HFFc6 (cell line): ENCODE results near the gene SH3GL1. TPM values are rescaled to one million over a fixed set of nuclear protein-coding genes. Genes with fewer than 3 reads are reported as not detected.

Experiments used
- DNase-seq: peaks from one replicate; pipeline ENCODE4 v3.0.0-alpha.2; 2018
- H3K27ac Mint-ChIP-seq: 2 replicates; pipeline ENCODE4 v1.8.0; 2020; ENCODE audit warnings: mild to moderate bottlenecking, mixed read lengths
- H3K27me3 Mint-ChIP-seq: 2 replicates; pipeline ENCODE4 v1.8.0; 2021; ENCODE audit warnings: mild to moderate bottlenecking, moderate library complexity, mixed read lengths; ENCODE audit not compliant: insufficient read depth
- H3K36me3 Mint-ChIP-seq: 2 replicates; pipeline ENCODE4 v1.8.0; 2021; ENCODE audit warnings: low read depth, mixed read lengths
- H3K4me1 Mint-ChIP-seq: 2 replicates; pipeline ENCODE4 v1.8.0; 2020; ENCODE audit warnings: low read depth, mixed read lengths
- H3K4me3 Mint-ChIP-seq: 2 replicates; pipeline ENCODE4 v1.8.0; 2020; ENCODE audit warnings: mild to moderate bottlenecking, moderate library complexity, mixed read lengths
- H3K9me3 Mint-ChIP-seq: 2 replicates; pipeline ENCODE4 v1.8.0; 2020; ENCODE audit warnings: mild to moderate bottlenecking, mixed read lengths
- CTCF ChIP-seq: fragments of 200-600 bp; sonication (generic); IDR thresholded peaks from 2 replicates; pipeline ENCODE4 v1.5.0; 2021; ENCODE audit warnings: antibody characterized with exemption, mild to moderate bottlenecking
- total RNA-seq, 6 experiments: library from RNA; stranded (reverse); fragmentation: NEBNext Ultra II Directional; extraction: Animal tissue kit (Norgen Biotek cat#: 25700); gene quantifications; 2 replicates in 1 of 6; 3 replicates in 5 of 6; pipeline ENCODE4 v1.2.3, GENCODE V29; 2021

The SH3GL1 gene
- total RNA-seq, 6 experiments from 2014 or later, result 102 to 126 (median 110) TPM

- Mint-ChIP-seq H3K36me3 (no peaks in the 10 kb centered on the region), H3K4me3 (no peak overlapping the region), H3K9me3 (no peaks in the 10 kb centered on the region)
Observed at GRCh38 chr19:4380254-4380727, 20.1 kb downstream of the SH3GL1 start.

GRCh38 chr19:4379383-4380253 is 20.7 kb downstream of the SH3GL1 start:
- Mint-ChIP-seq H3K4me1 (peaks cover 44% of the 10 kb centered on the region), H3K36me3 (no peaks in the 10 kb centered on the region), H3K4me3 (no peak overlapping the region), H3K27me3 (peaks cover 1% of the 10 kb centered on the region; the same call in 1 of the 2 replicates), H3K9me3 (no peaks in the 10 kb centered on the region), H3K27ac (peak overlapping the region; percentile 51; the same call in 1 of the 2 replicates)
- DNase-seq, result no peak
- no peak for TF ChIP-seq CTCF

More at GRCh38 chr19:4380254-4380727, 20.1 kb downstream of the SH3GL1 start:
- TF ChIP-seq CTCF, result no peak
- Mint-ChIP-seq H3K27me3 (peaks cover 1% of the 10 kb centered on the region; the same call in 1 of the 2 replicates), H3K27ac (peak overlapping the region; percentile 51; the same call in 1 of the 2 replicates), H3K4me1 (peaks cover 39% of the 10 kb centered on the region)
- no peak for DNase-seq

GRCh38 chr19:4378886-4379285 is 21.5 kb downstream of the SH3GL1 start:
- no peak overlapping the region for H3K4me3 Mint-ChIP-seq
- no peaks in the 10 kb centered on the region for H3K9me3 Mint-ChIP-seq
- H3K4me1 Mint-ChIP-seq, result peaks cover 50% of the 10 kb centered on the region

GRCh38 chr19:4376991-4377781 is 23.2 kb downstream of the SH3GL1 start:
- Mint-ChIP-seq H3K36me3 (no peaks in the 10 kb centered on the region), H3K27me3 (peaks cover 1% of the 10 kb centered on the region; the same call in 1 of the 2 replicates), H3K9me3 (no peaks in the 10 kb centered on the region), H3K4me3 (peak overlapping the region; percentile 64), H3K27ac (peak overlapping the region; percentile 98), H3K4me1 (peaks cover 65% of the 10 kb centered on the region)
- peak; percentile 19 for DNase-seq
- TF ChIP-seq CTCF, result no peak

More at GRCh38 chr19:4378886-4379285, 21.5 kb downstream of the SH3GL1 start:
- H3K27me3 Mint-ChIP-seq, result peaks cover 1% of the 10 kb centered on the region; the same call in 1 of the 2 replicates
- H3K36me3 Mint-ChIP-seq, result no peaks in the 10 kb centered on the region
- no peak for TF ChIP-seq CTCF
- no peak overlapping the region for H3K27ac Mint-ChIP-seq
- DNase-seq, result no peak

GRCh38 chr19:4376671-4376990 is 23.7 kb downstream of the SH3GL1 start:
- DNase-seq, result no peak
- Mint-ChIP-seq H3K4me3 (peak overlapping the region; percentile 64), H3K27ac (peak overlapping the region; percentile 98), H3K36me3 (no peaks in the 10 kb centered on the region), H3K27me3 (peaks cover 1% of the 10 kb centered on the region; the same call in 1 of the 2 replicates), H3K9me3 (no peaks in the 10 kb centered on the region), H3K4me1 (peaks cover 65% of the 10 kb centered on the region)
- TF ChIP-seq CTCF, result no peak
